HL-60/S4 treated with retinoic acid at 250 ng/mL for 4 days and 3 days (cell line): ENCODE data around the gene CPPED1.

Experiments
- in situ Hi-C: fragments of 300-500 bp; cut with MboI; formaldehyde crosslinking; loops from 2 replicates; pipeline ENCODE4 v1.7.0; 2022; ENCODE audit warnings: low sequenced_read_pairs

Gene CPPED1

GRCh38 chr16:12690024-12690423, 113.7 kb downstream of the CPPED1 start:
- in situ Hi-C loops, result no loop called here

GRCh38 chr16:12688951-12689850, 114.5 kb downstream of the CPPED1 start:
- in situ Hi-C loops, result no loop called here

- in situ Hi-C loops, result no loop called here
Measured at GRCh38 chr16:12685806-12686205, 117.9 kb downstream of the CPPED1 start.

GRCh38 chr16:12682432-12683165, 121.1 kb downstream of the CPPED1 start:
- in situ Hi-C loops, result no loop called here

GRCh38 chr16:12681653-12682052, 122.0 kb downstream of the CPPED1 start:
- in situ Hi-C loops, result no loop called here

- in situ Hi-C loops, result no loop called here
Measured at GRCh38 chr16:12680531-12680930, 123.2 kb downstream of the CPPED1 start.

GRCh38 chr16:12679660-12680272, 123.9 kb downstream of the CPPED1 start:
- in situ Hi-C loops, result no loop called here

GRCh38 chr16:12678983-12679382, 124.7 kb downstream of the CPPED1 start:
- in situ Hi-C loops, result no loop called here

GRCh38 chr16:12677502-12677901, 126.2 kb downstream of the CPPED1 start:
- in situ Hi-C loops, result no loop called here

- in situ Hi-C loops, result no loop called here
Measured at GRCh38 chr16:12675852-12676251, 127.8 kb downstream of the CPPED1 start.

GRCh38 chr16:12675046-12675445, 128.6 kb downstream of the CPPED1 start:
- in situ Hi-C loops, result no loop called here

- in situ Hi-C loops, result no loop called here
Measured at GRCh38 chr16:12674524-12674923, 129.2 kb downstream of the CPPED1 start.

GRCh38 chr16:12674071-12674470, 129.6 kb downstream of the CPPED1 start:
- in situ Hi-C loops, result no loop called here

GRCh38 chr16:12673466-12673865, 130.2 kb downstream of the CPPED1 start:
- in situ Hi-C loops, result no loop called here

- in situ Hi-C loops, result no loop called here
Measured at GRCh38 chr16:12672986-12673385, 130.7 kb downstream of the CPPED1 start.

- in situ Hi-C loops, result no loop called here
Measured at GRCh38 chr16:12669908-12670307, 133.8 kb downstream of the CPPED1 start.

- in situ Hi-C loops, result no loop called here
Measured at GRCh38 chr16:12667909-12668308, 135.8 kb downstream of the CPPED1 start.

- in situ Hi-C loops, result no loop called here
Measured at GRCh38 chr16:12664164-12664733, 139.4 kb downstream of the CPPED1 start.

GRCh38 chr16:12661656-12662172, 142.0 kb downstream of the CPPED1 start:
- in situ Hi-C loops, result no loop called here

- in situ Hi-C loops, result no loop called here
Measured at GRCh38 chr16:12659871-12660270, 143.8 kb downstream of the CPPED1 start.

GRCh38 chr16:12658506-12658905, 145.2 kb downstream of the CPPED1 start:
- in situ Hi-C loops, result no loop called here
